WERI-Rb-1 (cell line): Measurements from ENCODE around the gene ABCA10.
"Not testable (repeated sequence)": the region's sequence is repeated elsewhere in the genome, so short reads cannot be mapped to it uniquely, and the experiment has no call there.

ENCODE experiments used
- DNase-seq: peaks from one replicate; pipeline ENCODE4 v3.0.0-alpha.2; 2020
- H3K27ac ChIP-seq: fragments of 250-450 bp; sonication (Bioruptor Pico); 2 replicates; pipeline ENCODE4 v1.5.1; 2020; ENCODE audit warnings: mild to moderate bottlenecking, moderate library complexity
- H3K27me3 ChIP-seq: fragments of 250-450 bp; sonication (Bioruptor Pico); 2 replicates; pipeline ENCODE4 v1.5.1; 2021; ENCODE audit warnings: mild to moderate bottlenecking, low read depth, moderate library complexity; ENCODE audit not compliant: insufficient read depth, severe bottlenecking
- H3K36me3 ChIP-seq: fragments of 250-450 bp; sonication (Bioruptor Pico); 2 replicates; pipeline ENCODE4 v1.5.1; 2020; ENCODE audit warnings: mild to moderate bottlenecking, moderate library complexity
- H3K4me3 ChIP-seq: 2 replicates; pipeline ENCODE4 v1.5.1; 2011; ENCODE audit warnings: low read depth, mild to moderate bottlenecking, control low read depth, low read length
- H3K9me3 ChIP-seq: fragments of 250-450 bp; sonication (Bioruptor Pico); 2 replicates; pipeline ENCODE4 v1.5.1; 2021; ENCODE audit warnings: mild to moderate bottlenecking, moderate library complexity; ENCODE audit not compliant: severe bottlenecking
- TF ChIP-seq, protein P1 (sequence below): IDR thresholded peaks from 2 replicates; pipeline ENCODE4 v1.5.1; 2011; ENCODE audit warnings: low read depth, mild to moderate bottlenecking, control low read depth, inconsistent platforms, low read length

The ABCA10 gene

GRCh38 chr17:69173118-69173517, 55.5 kb downstream of the ABCA10 start:
- Histone ChIP-seq H3K27me3 (no peaks in the 10 kb centered on the region), H3K9me3 (no peaks in the 10 kb centered on the region), H3K36me3 (no peaks in the 10 kb centered on the region), H3K4me3 (no peak overlapping the region), H3K27ac (no peak overlapping the region)
- TF ChIP-seq, protein P1, sequence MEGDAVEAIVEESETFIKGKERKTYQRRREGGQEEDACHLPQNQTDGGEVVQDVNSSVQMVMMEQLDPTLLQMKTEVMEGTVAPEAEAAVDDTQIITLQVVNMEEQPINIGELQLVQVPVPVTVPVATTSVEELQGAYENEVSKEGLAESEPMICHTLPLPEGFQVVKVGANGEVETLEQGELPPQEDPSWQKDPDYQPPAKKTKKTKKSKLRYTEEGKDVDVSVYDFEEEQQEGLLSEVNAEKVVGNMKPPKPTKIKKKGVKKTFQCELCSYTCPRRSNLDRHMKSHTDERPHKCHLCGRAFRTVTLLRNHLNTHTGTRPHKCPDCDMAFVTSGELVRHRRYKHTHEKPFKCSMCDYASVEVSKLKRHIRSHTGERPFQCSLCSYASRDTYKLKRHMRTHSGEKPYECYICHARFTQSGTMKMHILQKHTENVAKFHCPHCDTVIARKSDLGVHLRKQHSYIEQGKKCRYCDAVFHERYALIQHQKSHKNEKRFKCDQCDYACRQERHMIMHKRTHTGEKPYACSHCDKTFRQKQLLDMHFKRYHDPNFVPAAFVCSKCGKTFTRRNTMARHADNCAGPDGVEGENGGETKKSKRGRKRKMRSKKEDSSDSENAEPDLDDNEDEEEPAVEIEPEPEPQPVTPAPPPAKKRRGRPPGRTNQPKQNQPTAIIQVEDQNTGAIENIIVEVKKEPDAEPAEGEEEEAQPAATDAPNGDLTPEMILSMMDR = no peak
- DNase-seq = no peak

- Histone ChIP-seq H3K36me3 (no peaks in the 10 kb centered on the region), H3K27ac (no peak overlapping the region), H3K4me3 (no peak overlapping the region), H3K27me3 (no peaks in the 10 kb centered on the region), H3K9me3 (no peaks in the 10 kb centered on the region)
- DNase-seq = no peak
- TF ChIP-seq, protein P1 = no peak
Observed at GRCh38 chr17:69170377-69170776, 58.2 kb downstream of the ABCA10 start.

DNA sequence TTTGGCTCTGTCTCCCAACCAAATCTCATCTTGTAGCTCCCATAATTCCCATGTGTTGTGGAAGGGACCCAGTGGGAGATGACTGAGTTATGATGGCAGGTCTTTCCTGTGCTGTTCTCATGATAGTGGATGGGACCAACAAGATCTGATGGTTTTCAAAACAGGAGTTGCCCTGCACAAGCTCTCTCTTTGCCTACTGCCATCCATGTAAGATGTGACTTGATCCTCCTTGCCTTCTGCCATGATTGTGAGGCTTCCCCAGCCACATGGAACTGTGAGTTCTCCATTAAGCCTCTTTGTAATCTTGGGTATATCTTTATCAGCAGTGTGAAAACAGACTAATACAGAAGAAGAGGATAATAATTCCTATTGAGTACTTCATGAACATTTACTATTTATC, 60.0 kb downstream of the ABCA10 start:
- H3K36me3 ChIP-seq, H3K9me3 ChIP-seq, H3K27me3 ChIP-seq, DNase-seq, H3K4me3 ChIP-seq, H3K27ac ChIP-seq: not testable (repeated sequence)

DNA sequence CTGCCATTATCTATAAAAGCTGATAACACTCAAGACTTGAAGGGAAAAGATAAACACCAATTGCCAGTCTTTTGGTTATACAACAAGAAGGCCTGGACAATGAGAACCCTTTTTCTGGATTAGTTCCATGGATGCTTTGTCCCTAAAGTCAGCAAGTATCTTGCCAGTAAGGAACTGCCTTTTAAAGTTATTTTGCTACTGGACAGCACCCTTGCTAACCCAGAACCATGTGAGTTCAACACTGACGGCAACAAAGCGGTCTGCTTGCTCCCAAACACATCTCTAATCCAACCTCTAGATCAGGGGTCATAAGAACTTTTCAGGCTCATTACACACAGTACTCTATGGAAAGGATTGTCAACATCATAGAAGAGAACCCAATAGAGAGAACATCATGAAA, 61.7 kb downstream of the ABCA10 start:
- no peaks in the 10 kb centered on the region for H3K36me3 ChIP-seq
- no peak for DNase-seq
- TF ChIP-seq, protein P1 = no peak
- H3K27me3 ChIP-seq = no peaks in the 10 kb centered on the region
- H3K9me3 ChIP-seq = no peaks in the 10 kb centered on the region
- no peak overlapping the region for H3K27ac ChIP-seq
- no peak overlapping the region for H3K4me3 ChIP-seq

DNA sequence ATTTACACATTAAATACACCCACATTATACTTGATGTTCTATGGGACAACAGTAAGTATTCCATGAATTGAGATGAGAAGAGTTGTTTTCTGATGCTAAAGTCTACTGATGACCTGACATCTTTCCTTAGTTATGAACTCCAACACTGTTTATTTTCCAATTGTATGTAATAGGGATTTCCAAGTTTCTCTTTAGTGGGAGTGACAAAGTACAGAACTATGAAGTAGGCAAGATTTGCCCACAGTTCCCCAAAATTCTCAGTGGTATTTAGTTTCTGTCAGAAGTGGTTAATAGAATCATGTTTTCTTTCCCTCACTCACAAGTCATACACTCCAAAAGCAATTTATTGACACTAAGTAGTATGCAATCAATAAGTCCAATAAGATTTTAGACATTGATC, 64.4 kb downstream of the ABCA10 start:
- no peak for DNase-seq

GRCh38 chr17:69159418-69159817, 69.2 kb downstream of the ABCA10 start:
- H3K4me3 ChIP-seq = no peak overlapping the region
- DNase-seq = no peak
- TF ChIP-seq, protein P1 = no peak

More for the DNA sequence above, 64.4 kb downstream of the ABCA10 start:
- Histone ChIP-seq H3K36me3 (no peaks in the 10 kb centered on the region), H3K27me3 (no peaks in the 10 kb centered on the region), H3K9me3 (no peaks in the 10 kb centered on the region), H3K4me3 (no peak overlapping the region), H3K27ac (no peak overlapping the region)
- TF ChIP-seq, protein P1 = no peak

More at GRCh38 chr17:69159418-69159817, 69.2 kb downstream of the ABCA10 start:
- no peaks in the 10 kb centered on the region for H3K27me3 ChIP-seq
- H3K9me3 ChIP-seq = no peaks in the 10 kb centered on the region
- no peaks in the 10 kb centered on the region for H3K36me3 ChIP-seq
- H3K27ac ChIP-seq = no peak overlapping the region
